Osteoblast (primary cell): Measurements from ENCODE around the gene SPSB3. TPM values are rescaled to one million over a fixed set of nuclear protein-coding genes. Genes with fewer than 3 reads are reported as not detected.

Experiments
- DNase-seq: peaks from one replicate; pipeline ENCODE4 v3.0.0; 2011; ENCODE audit warnings: low spot score, mixed read lengths; ENCODE audit not compliant: insufficient read length; ENCODE audit errors: missing footprints
- H2AFZ ChIP-seq: 2 replicates; pipeline ENCODE4 v1.6.0; 2011; ENCODE audit warnings: mild to moderate bottlenecking, low read length
- H3K27ac ChIP-seq: 2 replicates; pipeline ENCODE4 v1.5.1; 2011; ENCODE audit warnings: mild to moderate bottlenecking, low read depth, low read length, moderate library complexity
- H3K27me3 ChIP-seq: 2 replicates; pipeline ENCODE4 v1.6.0; 2012; ENCODE audit warnings: mild to moderate bottlenecking, control low read depth, inconsistent platforms, low read length, moderate library complexity; ENCODE audit not compliant: insufficient read depth
- H3K36me3 ChIP-seq: 2 replicates; pipeline ENCODE4 v1.5.1; 2011; ENCODE audit warnings: mild to moderate bottlenecking, low read length, control low read depth, moderate library complexity; ENCODE audit not compliant: insufficient read depth
- H3K4me1 ChIP-seq: 2 replicates; pipeline ENCODE4 v1.5.1; 2011; ENCODE audit warnings: mild to moderate bottlenecking, low read length, control low read depth, moderate library complexity; ENCODE audit not compliant: insufficient read depth
- H3K4me2 ChIP-seq: 2 replicates; pipeline ENCODE4 v1.6.0; 2011; ENCODE audit warnings: mild to moderate bottlenecking, low read length; ENCODE audit not compliant: insufficient read depth
- H3K4me3 ChIP-seq: fragments of 200-600 bp; sonication (generic); 3 replicates; pipeline ENCODE4 v1.5.1; 2012; ENCODE audit warnings: mild to moderate bottlenecking, low read length, inconsistent platforms; ENCODE audit not compliant: insufficient read depth
- H3K79me2 ChIP-seq: 2 replicates; pipeline ENCODE4 v1.6.0; 2012; ENCODE audit warnings: mild to moderate bottlenecking, low read length, control low read depth, inconsistent platforms; ENCODE audit not compliant: insufficient read depth
- H3K9me3 ChIP-seq: 2 replicates; pipeline ENCODE4 v1.5.1; 2011; ENCODE audit warnings: low read depth, low read length, control low read depth
- H4K20me1 ChIP-seq: 2 replicates; pipeline ENCODE4 v1.6.0; 2012; ENCODE audit warnings: mild to moderate bottlenecking, low read length, control low read depth; ENCODE audit not compliant: insufficient read depth
- CTCF ChIP-seq: IDR thresholded peaks from 2 replicates; pipeline ENCODE4 v1.5.1; 2011; ENCODE audit warnings: mild to moderate bottlenecking, low read depth, low read length, moderate library complexity; ENCODE audit errors: extremely low read depth
- total RNA-seq: library from RNA; depleted of rRNA; stranded (reverse); fragments of >200 nt; gene quantifications from 2 replicates; pipeline ENCODE4 v1.2.3, GENCODE V29; 2012

Gene SPSB3
- total RNA-seq, 1 donor, result 42.3 TPM

DNA sequence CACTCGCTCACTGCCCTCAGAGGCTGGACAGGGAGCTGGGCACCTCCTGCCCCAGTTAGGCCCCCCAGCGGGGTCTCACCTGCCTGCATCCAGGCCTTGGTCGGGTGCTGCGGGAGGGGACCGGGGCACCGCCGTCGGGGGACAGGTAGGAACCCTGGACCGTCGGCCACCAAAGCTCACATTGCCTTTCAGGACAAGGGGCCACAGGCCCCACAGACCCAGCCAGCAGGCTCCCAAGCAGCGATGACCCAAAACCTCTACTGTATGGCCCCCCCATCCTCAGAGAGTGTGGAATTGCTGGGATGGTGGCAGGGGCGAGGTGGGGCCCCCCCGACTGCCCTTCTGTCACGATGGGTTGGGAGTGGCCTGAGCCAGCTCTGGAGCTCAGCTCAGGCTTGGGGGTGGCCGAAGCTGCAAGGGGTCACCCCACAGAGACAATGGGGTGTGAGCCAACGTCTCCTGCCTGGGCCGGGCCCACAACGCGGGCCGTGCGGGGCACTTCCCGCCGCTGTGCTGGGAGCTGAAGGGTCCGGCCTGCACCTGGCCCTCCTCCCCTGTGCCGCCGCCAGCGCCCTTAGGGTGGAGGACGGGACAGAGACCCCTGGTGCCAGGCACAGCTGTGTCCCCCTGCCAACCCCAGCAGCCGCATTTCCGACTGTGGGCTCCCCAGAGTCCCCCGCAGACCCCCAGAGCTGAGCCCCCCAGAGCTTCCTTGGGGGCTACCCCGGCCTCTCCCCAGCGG, 10.6 kb upstream of the SPSB3 start:
- no peak overlapping the region for H3K4me2 ChIP-seq
- no peak overlapping the region for H3K27ac ChIP-seq
- no peaks in the 10 kb centered on the region for H3K27me3 ChIP-seq
- no peaks in the 10 kb centered on the region for H3K9me3 ChIP-seq
- H3K36me3 ChIP-seq, result peaks cover 5% of the 10 kb centered on the region
- no peak for TF ChIP-seq CTCF
- no peak overlapping the region for H2AFZ ChIP-seq
- DNase-seq, result peak; percentile 73
- no peak overlapping the region for H3K4me3 ChIP-seq
- H4K20me1 ChIP-seq, result no peaks in the 10 kb centered on the region
- H3K4me1 ChIP-seq, result no peaks in the 10 kb centered on the region
- no peaks in the 10 kb centered on the region for H3K79me2 ChIP-seq

GRCh38 chr16:1791943-1792812, 9.8 kb upstream of the SPSB3 start:
- H3K79me2 ChIP-seq, result peaks cover 8% of the 10 kb centered on the region
- H2AFZ ChIP-seq, result no peak overlapping the region
- no peak for TF ChIP-seq CTCF

DNA sequence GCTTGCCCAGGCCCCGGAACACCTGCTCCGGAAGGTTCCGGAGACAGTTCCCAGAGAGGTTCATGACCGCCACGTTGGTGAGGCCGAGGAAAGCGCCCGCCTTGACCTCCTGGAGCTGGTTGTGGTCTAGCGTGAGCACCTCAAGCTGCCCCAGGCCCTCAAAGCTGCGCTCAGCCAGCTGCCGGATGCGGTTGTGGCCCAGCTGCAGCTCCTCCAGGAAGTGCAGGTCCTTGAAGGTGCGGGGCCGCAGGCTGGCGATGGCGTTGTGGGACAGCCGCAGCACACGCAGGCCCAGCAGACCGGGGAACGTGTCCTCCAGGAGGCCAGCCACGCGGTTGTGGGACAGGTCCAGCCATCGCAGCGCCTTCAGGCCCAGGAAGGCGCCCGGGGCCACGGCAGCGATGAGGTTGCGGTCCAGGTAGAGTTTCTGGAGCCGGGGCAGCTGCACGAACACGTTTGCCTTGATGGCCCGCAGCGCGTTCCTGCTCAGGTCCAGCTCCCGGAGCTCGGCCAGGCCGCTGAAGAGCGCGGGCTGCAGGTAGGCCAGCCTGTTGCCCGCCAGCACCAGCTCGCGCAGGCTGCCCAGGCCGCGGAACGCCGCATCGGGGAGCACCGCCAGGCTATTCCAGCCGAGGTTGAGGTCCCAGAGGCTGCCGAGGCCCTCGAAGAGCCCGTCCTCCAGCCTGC, 9.0 kb upstream of the SPSB3 start:
- Histone ChIP-seq H2AFZ (no peak overlapping the region), H3K27ac (no peak overlapping the region), H3K4me3 (no peak overlapping the region), H3K36me3 (peaks cover 12% of the 10 kb centered on the region), H3K27me3 (no peaks in the 10 kb centered on the region), H3K9me3 (no peaks in the 10 kb centered on the region), H3K4me1 (no peaks in the 10 kb centered on the region), H3K79me2 (peaks cover 16% of the 10 kb centered on the region), H3K4me2 (no peak overlapping the region), H4K20me1 (peaks cover 7% of the 10 kb centered on the region)
- TF ChIP-seq CTCF, result no peak
- DNase-seq, result peak; percentile 80

More at GRCh38 chr16:1791943-1792812, 9.8 kb upstream of the SPSB3 start:
- Histone ChIP-seq H4K20me1 (peaks cover 4% of the 10 kb centered on the region), H3K4me3 (no peak overlapping the region), H3K9me3 (no peaks in the 10 kb centered on the region), H3K4me2 (no peak overlapping the region), H3K27me3 (no peaks in the 10 kb centered on the region), H3K4me1 (no peaks in the 10 kb centered on the region), H3K36me3 (peaks cover 6% of the 10 kb centered on the region), H3K27ac (no peak overlapping the region)
- DNase-seq, result peak; percentile 81
